ENCODE measurements around the gene MEIOSIN.
"Not testable (repeated sequence)": the region's sequence is repeated elsewhere in the genome, so short reads cannot be mapped to it uniquely, and the experiment has no call there.

MEIOSIN gene

DNA sequence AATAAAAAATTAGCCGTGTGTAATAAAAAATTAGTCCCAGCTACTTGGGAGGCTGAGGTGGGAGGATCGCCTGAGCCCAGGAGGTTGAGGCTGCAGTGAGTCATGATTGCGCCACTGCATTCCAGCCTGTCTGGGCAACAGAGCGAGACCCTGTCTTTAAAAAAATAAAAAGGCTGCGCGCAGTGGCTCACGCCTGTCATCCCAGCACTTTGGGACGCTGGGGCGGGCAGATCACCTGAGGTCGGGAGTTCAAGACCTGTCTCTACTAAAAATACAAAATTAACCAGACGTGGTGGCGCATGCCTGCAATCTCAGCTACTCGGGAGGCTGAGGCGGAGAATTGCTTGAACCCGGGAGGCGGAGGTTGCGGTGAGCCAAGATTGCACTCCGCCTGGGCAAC, 4.6 kb upstream of the MEIOSIN start:
- DNase-seq, result not testable (repeated sequence)

DNA sequence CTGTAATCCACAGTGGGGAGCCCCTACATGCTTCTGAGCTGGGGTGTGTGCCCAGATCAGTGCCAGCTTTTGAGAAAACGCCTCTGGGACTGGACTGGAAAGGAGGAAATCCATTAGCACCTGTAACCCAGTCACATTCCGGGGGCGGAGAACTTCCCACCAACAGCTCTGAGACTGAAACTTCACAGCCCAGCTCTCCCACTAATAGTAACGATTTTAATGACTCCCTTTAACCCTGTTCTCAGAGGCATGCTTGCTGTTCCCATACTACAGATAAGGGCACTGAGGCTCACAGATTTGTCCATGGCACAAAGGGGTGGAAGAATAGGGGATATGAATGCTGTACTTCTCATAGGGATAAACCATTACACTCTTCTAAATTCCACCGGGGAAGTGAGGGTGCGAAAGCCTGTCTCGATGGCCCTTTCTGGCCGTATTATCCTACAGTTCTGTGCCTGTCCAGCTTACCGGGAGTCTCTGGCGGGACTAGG, 3.4 kb upstream of the MEIOSIN start:
- no peak for DNase-seq

DNA sequence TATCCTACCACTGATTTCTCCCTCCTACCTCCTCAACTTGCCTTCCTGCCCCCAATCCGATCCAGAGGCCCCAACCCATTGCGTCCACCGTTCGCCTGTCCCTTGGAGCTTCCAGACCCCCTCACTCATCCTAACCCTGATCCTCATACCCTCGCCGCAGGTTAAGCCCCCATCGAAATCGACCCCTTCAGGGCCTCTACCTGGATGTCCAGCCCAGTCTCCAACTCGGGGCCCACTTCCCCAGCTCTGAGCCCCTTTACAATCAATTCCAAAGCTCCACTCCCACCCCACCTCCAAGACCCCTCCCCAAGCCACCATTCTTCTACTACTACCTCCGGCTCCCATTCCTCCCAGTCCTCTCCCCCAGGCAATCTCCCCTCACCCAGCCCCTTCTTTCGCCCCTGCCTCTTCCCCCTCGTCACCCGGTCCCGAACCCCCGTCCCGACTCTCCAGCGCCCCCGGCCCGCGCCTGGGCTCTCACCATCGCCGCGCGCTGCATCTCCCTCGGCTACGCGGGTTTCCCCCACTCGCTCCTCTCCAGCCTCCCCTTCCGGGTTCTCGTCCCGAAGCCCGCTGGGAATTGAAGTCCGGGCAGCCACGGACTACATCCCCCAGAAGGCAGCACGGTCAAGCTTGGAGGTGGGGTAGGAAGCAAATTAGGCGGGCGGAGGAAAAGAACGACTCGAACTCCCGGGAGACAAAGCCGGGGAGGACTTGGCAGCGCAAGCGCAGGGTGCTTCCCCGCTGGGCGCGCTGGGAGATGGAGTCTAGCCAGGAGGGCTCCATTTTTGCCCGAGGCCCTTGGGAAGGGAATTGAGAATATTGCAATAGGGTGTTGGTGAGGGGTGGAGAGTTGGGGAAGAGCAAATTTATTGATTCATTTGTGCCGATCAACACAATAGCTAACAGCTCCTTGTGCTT, 2.6 kb upstream of the MEIOSIN start, which contains the start of gene FBXO46:
TSS of gene FBXO46 (minus strand) at position 529 of the 921 bp plus-strand sequence. CDS start 17,401 bp downstream, outside the sequence.
- peak; percentile 96 for DNase-seq

DNA sequence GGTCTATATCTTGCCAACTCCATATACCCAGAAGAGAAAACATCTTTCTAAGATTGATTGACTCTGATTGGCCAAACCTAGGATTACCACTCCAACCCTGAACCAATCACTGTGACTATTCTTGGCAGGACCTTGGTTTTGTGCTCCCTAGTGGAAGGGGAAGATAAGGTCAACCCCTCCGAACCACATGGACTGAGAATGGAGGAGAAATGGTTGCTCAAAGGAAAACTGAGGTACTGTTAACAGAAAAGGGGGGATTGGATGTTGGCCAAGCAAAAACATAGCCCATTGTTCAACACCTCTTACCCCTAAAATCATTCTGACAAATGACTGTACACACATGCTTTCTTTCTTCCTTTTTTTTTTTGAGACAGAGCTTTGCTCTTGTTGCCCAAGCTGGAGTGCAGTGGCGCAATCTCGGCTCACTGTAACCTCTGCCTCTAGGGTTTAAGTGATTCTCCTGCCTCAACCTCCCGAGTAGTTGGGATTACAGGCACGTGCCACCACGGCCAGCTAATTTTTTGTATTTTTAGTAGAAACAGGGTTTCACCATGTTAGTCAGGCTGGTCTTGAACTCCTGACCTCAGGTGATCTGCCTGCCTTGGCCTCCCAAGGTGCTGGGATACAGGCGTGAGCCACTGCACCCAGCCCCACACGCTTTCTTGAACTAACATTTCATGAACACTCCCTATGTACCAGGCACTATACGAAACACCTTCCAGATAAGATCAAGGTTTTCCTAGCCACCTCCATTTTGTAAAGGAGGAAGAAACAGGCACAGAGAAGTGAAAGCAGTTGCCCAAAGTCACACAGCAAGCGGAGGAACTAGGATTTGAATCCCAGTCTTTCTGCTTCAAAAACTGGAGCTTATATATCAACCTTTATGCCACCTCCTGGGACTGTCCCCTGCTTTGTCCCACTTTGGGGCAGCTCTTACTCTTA, 6.5 kb downstream of the MEIOSIN start:
- no peak for DNase-seq

DNA sequence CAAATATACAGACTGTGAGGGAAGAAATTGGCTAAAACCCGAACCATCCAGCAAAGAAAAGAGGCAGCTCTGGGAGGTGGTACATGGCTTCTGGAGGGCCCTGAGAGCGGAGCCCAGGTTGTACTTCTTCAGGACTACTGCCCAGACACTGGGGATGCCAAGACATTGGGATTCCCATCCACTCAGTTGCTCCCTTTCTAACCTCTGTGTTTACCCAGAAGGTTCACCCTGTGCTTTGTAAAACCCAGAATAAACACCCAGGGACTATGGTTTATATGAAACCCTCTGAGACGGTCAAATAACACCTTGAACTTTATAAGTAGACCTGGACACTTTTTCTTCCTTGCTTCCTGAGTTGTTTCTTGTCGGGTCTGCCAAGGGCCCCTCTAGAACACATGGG, 9.7 kb downstream of the MEIOSIN start:
- no peak for DNase-seq

DNA sequence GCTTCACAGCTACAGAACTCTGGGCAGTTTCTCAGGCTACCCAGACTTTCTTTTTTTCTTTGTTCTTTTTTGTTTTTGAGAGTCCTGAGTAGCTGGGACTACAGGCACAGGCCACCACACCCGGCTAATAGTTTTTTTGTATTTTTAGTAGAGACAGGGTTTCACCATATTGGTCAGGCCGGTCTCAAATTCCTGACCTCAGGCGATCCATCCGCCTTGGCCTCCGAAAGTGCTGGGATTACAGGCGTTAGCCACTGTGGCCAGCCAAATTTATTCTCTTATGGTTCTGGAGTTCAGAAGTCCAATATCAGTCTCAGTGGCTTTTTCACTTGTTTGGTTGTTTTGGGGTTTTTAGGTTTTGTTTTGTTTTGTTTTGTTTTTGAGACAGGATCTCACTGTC, 12.4 kb downstream of the MEIOSIN start:
- no peak for DNase-seq

DNA sequence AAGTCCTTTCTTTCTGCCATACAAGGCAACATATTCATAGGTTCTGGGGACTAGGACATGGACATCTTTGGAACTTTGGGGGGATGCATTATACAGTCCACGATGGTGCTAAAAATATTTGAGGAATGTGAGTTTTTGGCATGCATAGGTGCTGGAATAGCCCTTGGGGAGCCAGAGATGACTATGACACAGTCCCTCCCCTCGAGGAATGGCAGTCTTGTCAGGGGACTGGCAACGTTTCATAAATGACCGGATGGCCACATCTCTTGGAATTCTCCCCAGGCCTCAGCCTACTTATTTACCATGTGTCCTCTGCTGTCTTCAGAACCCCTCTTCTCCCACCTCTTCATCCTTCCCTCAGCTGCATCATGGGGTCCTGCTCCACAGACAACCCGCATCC, 13.6 kb downstream of the MEIOSIN start:
- DNase-seq, result no peak

DNA sequence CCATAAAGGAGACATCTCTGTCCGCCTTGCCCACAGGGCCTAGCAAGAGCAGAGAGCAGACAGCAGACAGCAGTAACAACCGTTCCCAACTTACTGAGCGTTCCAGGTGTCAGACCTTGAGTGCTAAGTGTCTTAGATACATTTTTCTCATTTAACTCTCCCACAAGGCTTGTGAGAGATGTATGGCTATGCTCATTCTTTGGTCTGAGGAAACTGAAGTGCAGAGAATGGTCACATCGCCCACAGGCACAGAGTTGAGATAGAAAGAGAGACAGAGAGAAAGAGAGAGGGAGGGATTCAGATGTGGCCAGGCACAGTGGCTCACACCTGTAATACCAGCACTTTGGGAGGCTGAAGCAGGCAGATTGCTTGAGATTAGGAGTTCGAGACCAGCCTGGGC, 14.3 kb downstream of the MEIOSIN start:
- DNase-seq, result no peak

DNA sequence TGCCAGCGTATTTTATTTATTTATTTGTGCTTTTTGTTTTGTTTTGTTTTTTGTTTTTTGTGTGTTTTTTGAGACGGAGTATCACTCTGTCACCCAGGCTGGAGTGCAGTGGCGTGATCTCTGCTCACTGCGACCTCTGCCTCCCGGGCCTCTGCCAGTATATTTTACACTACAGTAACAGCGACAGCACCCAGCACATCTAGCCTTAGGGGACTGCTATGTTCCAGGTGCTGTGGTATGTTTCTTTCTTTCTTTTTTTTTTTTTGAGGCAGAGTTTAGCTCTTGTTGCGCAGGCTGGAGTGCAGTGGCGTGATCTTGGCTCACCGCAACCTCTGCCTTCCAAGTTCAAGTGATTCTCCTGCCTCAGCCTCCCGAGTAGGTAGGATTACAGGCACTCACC, 18.2 kb downstream of the MEIOSIN start:
- not testable (repeated sequence) for DNase-seq

DNA sequence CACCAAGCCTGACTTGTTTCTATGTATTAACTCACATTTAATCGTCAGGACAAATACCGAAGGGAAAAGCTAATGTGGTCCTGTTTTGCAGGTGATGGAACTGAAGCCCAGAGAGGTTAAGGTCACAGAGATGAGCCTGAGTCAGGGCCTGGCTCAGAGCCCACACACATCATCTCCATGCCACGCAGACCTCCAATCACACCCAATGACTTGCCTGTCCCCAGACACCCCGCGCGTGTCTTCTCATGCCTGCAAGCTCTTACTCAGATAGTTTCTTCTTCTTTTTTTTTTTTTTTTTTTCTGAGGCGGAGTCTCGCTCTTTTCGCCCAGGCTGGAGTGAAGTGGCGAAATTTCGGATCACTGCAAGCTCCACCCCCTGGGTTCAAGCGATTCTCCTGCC, 19.4 kb downstream of the MEIOSIN start:
- no peak for DNase-seq

DNA sequence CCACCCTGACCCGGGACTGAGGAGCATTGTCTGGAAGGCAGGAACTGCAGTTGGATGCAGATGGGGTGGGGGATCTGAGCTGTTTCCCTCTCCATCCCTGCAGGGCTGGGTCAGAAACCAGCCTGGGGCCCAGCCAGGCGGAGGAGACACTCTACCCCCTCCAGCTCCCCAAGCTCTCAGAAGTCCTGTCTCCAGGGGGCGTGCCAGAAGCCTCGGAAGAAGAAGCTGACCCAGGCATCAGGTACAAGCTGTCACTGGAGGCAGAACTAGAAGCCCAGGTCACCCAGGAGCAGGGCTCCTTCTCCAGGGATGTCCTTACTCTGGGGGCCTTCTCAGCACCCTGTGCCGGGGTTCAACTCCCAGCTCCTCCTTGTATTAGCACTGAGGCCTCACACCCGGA, 20.3 kb downstream of the MEIOSIN start:
- no peak for DNase-seq

DNA sequence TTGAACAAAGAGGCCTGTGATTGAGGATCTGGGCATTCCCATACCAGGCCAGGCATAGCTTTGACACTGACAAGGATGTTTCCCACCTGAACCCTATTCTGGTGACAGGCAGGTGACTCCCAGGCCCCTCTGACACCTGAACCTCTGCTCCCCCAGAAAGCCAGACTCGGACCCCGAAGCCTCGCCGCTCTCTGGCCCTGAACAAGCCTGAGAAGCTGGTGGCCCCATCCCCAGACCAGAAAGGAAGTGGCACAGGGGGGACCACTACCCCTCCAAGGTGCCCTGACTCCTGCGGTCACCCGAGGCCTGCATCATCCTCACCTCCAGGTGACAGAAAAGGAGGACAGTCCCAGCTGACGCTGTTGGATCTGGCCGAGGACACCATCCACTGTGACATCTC, 21.1 kb downstream of the MEIOSIN start:
- DNase-seq, result no peak

DNA sequence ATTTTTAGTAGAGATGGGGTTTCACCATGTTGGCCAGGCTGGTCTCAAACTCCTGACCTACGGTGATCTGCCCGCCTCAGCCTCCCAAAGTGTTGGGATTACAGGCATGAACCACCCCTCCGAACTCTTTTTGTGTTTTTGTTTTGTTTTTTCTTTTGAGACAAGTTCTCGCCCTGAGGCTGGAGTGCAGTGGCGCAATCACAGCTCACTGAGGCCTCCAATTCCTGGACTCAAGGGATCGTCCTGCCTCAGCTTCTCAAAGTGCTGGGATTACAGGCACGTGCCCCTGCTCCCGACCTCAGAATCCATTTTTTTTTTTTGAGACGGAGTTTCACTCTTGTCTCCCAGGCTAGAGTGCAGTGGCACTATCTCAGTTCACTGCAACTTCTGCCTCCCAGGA, 24.5 kb downstream of the MEIOSIN start:
- no peak for DNase-seq

DNA sequence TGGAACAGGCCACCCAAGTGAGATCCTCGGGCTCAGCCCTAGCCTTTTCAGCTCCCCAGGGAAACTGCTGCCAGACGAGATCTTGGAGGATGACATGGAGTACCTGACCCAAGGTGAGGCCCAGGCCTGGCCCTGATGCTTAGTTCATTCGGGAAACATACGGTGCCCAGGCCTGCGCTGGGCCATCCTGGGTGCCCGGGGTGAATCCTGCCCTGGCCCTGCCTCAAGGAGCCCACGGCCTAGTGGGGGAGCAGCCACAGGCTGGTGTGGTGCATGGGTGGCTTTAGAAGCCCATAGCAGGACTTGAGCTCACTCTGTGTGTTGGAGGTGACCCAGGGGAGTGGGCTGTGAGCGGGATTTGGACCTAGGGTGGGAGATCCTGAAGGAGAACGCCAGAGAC, 25.7 kb downstream of the MEIOSIN start:
- DNase-seq, result no peak

DNA sequence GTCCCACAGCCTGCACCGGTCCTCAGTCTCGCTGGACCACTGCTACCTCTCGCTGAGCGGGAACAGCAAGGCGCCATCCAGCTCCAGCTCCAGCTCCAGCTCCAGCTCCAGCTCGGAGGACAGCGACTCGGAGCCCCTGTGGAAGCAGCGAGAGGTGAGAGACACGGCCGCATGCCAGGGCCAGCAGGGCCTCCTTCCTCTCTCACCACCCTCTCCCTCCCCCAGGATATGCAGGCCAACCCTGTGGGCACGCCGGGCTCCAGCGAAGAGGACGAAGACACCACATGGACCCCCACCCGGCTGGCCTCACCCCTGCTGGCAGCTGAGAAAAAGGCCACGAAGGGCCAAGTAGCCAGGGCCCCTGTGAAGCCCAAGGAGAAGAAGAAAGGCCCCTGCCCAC, 28.5 kb downstream of the MEIOSIN start:
- DNase-seq, result no peak

DNA sequence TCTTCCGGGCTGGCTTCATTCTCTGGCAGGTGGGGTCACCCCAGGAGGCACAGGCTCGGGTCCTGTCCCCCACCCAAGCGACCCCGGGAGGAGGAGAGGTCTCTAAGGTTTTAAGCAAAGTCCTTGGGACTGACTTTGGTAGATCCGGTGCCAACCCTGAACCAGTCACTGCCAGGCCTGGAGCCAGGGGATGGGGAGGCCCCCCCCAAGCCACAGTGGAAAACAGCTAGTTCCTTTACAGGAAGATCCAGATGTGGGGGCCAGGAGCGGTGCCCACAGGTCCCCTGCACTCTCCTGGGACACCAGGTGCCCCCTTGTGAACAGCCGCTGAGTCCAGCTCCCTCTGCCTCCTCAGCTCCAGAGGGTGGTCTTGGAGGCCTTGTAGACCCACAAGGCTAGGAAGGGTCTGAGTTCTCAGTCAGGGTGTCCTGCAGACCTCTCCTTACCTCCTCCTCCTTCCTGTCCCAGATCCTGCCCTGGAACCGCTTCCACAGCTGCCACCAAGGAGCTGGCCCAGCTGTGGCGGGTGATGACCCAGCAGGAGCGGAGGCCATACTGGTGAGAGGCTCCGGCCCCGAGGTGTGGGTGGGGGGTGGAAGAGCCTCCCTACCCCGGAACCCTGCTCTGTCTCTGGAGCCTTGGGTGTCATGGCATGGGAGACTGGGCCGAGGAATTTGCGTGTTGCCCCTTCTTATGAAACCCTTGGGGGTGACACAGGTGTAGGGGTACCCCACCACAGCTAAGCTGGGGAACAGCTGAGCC, 29.8 kb downstream of the MEIOSIN start:
- no peak for DNase-seq

DNA sequence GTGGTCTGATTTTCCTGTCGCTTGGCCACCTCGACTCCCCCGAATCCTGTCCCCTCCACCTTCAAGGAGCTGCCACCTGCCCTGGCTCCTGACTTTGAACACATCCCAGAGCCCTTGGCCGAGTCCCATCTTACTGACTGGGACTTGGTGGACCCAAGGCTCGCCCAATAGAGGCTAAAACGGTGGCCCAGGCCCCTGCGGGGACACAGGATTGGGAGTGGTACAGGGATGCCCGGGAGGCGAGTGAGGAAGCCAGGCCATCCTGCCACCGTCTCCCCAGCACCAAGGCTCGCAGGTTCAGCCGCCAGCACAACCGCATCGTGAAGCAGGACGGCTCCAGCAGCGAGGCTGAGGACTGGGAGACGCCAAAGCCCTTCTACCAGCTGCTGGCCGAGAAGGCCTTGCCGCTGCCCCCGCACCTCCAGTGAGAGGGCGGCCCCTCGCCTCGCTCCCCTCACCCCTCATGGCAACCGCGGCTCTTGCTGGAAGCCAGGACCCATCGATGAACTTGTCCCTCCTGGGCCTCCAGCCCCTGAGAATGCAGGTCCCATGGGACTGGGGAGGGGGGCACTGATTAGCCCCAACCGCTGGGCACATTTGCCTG, 30.6 kb downstream of the MEIOSIN start:
- DNase-seq, result no peak

DNA sequence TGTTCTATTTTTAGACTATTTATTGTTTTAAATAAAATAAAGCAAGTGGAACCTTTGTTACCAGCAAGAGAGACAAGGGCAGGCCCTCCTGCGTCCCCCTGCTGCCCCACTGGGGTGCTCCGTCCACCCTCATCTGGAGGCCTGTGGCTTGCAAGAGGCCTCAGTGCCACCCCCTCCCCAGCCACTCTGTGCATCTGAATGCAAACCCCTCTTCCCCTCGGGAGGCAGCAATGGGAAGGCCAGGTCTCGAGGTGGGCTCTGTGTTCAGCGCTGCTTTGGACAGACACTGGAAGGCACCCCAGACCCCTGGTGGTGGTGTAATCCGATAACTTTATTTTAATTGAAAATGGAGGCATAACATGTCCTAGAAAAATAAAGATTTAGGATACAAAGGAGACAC, 31.2 kb downstream of the MEIOSIN start:
- DNase-seq, result no peak

DNA sequence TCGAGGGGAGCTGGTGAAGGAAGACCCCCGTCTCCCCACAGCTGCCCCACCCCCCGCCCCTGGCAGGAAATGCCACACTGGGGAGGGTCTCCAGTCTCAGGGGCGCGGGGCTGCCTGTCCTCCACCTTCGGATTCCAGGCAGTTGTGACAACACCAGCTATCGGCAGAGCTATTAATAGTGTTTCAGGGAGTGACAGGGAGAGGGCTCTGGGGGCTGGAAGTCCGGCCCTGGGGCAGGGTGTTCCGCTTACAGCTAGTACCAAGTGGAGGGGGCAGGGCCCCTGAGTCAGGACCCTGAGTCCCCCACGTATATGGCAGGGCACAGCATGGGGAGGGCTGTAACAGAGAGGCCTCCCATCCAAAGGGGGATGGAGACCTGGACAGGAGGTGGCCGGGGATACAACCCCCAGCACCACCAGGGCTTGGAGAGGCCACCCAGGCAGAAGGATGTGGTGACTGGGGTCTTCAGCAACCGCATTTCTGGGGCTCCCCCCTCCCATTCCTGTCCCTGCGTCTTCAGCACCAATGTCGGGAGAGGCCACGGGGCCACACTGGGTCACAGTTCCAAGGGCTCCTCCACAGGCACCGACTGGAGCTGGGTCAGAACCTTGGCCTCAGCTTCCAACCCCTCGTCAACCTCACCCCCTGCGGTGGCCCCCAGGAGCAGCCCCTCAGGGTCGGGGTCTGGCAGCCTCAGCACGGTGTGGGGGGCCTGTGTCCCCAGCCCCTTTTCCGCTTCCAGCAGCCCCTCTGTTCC, 31.9 kb downstream of the MEIOSIN start:
- DNase-seq, result no peak

DNA sequence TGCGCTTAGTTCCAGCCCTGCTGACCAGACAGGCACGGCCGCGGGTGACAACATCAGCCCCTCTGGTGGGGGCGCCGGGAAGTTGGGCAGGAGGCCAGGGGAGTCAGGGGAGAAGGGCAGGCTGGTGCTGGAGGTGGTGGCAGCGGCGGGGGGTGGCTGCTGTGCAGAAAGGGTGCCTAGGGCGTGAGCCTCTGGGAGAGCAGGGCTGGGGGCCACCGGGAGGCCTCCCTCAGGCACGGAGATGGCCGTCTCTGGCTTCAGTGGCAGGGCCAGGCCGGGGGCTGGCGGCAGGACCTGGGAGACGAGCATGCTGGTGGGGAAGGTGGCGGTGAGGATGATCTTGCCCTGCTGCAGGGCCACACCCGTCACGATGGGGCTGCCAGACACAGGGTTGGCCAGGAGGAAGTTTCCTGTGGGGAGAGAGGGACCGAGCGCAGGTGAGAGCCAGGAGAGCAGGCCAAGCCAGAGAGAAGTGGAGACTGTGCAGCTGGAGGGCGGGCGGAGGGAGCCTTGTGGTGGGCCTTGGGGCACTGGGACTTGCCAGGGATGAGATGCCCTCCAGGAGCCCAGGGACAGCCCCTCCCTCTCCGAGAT, 32.6 kb downstream of the MEIOSIN start:
- no peak for DNase-seq

DNA sequence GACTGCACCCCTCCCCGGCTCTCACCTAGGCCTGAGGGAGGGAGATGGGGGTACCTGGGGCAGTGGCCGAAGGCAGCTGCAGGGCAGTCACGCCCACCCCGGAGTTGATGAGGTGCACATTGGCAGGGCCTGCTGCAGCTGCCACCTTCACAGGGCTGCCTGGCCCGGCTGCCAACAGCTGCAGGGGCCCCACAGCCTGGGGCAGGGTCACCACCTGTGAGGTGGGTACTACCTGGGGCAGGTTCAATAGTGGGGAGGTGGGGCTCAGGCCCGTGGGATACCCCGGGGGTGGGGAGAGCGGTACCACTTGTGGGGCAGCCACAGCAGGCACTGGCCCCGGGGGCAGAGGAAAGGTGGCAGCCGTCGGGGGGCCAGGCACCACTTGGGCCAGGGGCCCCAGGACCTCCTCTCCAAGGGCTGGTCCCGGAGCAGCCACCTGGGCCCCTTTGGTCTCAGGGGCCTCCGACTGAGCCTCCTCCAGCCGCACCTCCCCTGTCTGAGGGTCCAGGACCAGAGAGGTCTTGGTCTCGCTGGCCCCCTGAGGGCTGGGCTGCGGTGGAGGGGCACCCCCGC, 33.1 kb downstream of the MEIOSIN start:
- DNase-seq, result no peak
